GM18867 (cell line): Measurements from ENCODE around the gene CCL25.
A peak's percentile ranks its signal among the peaks of the same experiment; 100 is the strongest.

Experiments
- ATAC-seq: cut with Tn5 transposase; IDR thresholded peaks from one replicate; pipeline ENCODE4 v1.9.1; 2021; ENCODE audit warnings: mild to moderate bottlenecking, moderate library complexity; ENCODE audit not compliant: unreplicated experiment

Gene CCL25

DNA sequence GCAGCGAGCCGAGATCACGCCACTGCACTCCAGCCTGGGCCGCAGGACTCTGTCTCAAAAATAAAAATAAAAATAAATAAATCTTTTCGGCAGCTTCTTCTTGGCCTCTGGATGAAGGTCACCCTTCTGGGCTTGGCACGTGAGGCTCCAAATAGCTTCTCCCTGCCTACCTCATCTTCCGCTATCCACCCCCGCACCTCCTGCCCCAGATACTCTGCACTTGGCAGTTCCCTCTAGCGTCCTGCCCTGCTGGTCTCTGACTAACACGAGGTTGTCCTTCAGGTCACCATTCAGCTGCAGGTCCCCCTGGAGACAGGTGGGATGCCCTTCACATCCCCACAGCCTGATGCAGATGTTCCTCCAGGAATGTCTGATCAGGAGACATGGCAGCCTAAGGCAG lies 8.5 kb upstream of the CCL25 start:
- no peak for ATAC-seq

DNA sequence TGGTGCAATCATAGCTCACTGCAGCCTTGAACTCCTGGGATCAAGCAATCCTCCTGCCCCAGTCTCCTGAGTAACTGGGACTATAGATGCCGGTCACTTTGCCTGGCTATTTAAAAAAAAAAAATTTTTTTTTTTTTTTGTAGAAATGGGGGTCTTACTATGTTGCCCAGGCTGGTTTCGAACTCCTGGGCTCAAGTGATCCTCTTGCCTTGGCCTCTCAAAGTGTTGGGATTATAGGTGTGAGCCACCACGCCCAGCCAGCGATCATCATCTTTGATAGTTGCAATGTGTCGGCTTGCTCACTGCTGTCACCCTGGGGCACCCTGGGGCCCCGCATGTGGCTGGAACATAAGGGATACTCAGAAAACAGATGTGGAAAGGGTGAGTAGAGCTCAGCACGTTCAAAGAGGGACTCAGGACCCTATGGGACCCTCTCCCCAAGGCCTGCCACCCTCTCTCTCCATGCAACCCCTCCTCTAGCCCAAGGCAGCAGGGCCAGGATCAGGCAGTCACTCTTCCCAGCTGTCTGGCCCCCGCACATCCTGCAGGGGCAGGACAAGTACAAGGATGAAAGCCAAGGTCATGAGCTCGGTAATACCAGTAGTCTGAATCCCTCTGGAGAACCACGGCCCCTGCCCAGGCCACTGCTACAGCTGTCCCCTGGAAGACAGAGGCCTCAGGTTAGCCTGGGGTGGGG lies 6.5 kb upstream of the CCL25 start:
- no peak for ATAC-seq

DNA sequence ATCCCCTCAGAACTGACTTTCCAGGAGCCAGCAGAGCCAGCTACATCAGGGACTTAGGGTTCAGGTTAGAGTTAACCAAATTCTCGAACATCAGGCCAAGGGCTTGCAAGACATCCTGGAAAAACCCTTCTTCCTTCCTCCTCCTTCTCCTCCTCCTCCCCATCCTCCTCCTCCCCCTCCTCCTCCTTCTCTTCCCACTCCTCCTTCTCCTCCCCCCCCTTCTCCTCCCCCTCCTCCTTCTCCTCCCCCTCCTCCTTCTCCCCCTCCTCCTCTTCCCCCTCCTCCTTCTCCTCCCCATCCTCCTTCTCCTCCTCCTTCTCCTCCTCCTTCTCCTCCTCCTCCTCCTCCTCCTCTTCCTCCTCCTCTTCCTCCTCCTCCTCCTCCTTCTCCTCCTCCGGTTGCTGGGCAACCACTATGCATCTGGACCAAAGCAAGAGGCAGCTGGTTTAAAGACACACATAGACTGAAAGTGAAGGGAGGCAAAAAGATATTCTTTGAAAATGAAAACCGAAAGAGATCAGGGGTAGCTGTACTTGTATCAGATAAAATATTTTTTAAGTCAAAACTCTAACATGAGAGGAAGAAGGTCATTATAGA lies 5.9 kb upstream of the CCL25 start:
- ATAC-seq = peak; percentile 39

DNA sequence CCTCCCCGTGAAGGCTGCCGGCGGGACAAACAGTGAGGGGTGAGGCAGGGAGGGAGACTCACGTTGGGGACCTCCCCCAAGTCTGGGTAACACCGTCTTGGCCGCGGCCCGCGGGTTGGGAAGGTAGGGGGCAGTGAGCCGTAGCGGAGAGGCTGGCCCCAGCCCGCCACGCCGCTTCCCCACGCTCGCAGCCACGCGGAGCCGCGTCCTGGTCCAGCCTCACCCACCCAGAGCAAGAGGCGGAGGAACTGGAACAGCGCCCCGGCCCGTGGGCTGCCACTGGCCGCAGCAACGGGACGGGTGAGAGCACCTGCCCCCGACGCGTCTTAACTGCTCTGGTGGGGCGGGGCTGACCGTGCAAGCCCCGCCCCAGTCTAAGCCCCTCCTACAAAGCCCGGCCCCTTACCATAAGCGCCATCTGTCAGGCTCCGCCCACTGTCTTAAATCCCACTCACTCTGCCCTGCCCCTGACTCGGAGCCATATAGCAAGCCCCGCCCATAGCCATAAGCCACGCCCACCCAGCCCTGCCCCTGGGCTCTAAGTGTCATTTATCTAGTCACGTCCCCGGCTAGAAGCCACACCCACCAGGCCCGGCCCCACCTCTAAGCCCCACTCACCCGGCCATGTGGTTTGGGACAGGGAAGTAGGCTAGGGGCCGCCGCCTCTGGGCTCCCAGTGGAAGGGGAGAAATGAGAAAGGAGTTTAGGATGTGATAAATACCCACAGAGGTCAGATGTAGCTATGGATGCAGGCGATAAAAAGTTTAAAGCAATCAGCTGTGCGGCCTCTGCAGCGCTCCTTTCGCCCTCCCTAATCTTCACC lies 2.1 kb upstream of the CCL25 start:
- ATAC-seq = peak; percentile 82

DNA sequence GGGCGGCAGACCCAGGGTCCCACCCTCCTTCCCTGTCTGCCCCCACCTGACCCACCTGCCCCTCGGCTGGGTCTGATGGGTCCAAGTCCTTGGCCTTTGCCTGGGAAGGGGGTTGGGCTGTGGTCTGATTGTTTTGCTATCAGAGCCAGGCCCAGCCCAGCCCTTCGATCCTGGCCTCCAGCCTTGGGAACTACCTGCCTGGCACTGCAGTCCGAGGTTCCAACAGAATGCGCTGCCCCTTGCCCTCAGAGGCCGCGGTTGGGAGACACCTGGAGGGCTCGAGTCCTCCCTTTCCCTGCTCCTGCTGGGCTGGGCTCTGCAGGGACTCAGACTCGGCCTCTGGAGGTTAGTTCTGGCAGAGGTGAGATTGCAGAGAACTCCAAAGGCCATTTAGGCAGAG lies 1.6 kb downstream of the CCL25 start:
- no peak for ATAC-seq

DNA sequence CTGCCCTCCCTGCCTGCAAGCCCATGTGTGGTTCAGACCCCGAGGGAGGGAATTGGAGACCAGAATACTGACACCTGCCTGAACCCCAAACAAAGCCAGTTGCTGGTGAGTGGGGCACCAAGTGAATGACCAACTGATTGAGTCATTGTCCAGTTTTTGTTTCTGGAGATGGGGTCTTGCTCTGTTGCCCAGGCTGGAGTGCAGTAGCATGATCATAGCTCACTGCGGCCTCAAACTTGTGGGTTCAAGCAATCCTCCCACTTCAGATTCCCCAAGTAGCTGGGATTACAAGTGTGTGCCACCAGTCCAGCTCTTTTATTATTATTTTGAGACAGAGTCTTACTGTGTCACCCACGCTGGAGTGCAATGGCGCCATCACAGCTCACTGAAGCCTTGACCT lies 4.0 kb downstream of the CCL25 start:
- no peak for ATAC-seq

DNA sequence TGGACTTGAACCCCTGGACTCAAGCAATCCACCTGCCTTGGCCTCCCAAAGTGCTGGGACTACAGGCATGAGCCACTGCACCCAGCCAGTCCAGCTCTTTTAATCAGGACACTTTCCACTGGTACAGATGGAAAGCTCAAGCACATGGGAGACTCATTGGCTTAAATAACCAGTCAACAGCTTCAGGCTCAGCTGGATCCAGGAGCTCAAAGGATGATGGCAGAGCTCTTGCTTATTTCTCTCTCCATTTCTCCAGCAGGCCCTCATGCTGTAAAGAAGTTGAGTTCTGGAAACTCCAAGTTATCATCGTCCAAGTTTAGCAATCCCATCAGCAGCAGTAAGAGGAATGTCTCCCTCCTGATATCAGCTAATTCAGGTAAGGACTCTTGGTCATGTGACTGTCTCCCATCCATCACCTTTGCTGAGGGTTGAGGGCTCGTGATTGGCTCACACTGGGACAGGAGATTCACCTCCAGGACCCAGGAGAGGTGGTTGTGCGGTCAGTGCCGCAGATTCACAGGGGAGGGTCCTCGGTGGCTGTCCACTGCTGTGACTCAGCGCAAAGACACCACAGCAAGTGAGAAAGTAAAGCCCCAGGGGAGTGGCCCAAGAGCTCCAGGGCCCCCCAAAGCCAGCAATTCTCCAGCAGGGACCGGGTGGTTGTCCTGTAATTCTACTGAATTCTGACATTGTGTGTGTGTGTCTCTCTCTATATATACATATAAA lies 5.1 kb downstream of the CCL25 start:
- ATAC-seq = no peak

DNA sequence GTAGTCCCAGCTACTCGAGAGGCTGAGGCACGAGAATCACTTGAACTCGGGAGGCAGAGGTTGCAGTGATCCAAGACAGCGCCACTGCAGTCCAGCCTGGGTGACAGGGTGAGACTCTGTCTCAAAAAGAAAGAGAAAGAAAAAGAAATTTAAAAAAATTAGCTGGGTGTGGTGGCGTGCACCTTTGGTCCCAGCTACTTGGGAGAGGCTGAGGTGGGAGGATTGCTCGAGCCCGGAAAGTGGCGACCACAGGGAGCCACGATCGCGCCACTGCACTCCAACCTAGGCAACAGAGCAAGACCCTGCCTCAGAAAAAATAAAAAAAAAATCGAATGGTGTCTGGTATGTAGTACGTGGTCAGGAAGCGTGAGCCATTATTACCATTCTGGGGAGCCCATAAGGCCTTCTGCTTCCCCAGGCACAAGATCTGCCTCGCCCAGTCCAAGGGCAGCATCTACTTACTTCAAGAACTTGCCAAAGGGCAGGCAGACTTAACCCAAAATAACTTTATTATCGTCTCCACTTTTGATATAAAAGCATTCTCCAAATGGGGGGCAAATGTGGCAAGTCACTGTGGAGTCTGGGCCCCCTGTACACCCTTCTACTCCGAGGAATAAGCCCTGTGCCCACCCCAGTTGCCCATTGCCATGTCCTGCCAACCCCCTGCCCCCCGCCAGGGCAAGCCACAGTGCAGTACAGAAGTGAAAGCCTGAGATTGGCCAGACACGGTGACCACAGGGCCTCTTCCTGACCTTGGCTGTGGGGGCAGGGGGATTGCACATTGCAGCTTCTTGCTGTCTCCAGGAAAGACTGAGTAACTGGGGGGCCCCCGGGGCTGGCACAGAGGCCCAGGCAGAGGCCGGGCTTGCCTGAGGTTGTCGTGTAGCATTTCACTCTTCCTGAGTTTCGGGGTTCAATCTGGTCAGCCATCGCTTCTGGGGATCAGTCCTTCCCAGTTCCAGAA lies 12.6 kb downstream of the CCL25 start:
- no peak for ATAC-seq

DNA sequence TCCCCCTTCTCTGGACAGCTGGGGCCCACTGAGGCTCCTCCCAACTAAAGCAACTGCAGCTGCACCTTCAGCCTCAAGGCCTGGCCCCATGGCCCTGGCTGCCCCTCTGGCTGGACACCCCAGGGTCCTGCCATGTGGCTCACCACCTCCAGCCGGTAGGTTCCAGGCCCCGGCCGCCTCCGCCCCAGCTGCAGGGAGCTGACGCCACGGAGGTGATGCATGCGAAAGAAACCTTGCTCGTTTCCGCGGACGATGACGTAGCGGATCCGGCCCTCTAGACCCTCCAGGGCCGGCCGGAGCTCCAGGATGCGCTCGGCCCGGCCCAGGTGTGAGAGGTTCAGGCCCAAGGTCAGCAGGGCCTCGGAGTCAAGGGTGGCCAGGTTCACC lies 13.3 kb downstream of the CCL25 start:
- no peak for ATAC-seq

DNA sequence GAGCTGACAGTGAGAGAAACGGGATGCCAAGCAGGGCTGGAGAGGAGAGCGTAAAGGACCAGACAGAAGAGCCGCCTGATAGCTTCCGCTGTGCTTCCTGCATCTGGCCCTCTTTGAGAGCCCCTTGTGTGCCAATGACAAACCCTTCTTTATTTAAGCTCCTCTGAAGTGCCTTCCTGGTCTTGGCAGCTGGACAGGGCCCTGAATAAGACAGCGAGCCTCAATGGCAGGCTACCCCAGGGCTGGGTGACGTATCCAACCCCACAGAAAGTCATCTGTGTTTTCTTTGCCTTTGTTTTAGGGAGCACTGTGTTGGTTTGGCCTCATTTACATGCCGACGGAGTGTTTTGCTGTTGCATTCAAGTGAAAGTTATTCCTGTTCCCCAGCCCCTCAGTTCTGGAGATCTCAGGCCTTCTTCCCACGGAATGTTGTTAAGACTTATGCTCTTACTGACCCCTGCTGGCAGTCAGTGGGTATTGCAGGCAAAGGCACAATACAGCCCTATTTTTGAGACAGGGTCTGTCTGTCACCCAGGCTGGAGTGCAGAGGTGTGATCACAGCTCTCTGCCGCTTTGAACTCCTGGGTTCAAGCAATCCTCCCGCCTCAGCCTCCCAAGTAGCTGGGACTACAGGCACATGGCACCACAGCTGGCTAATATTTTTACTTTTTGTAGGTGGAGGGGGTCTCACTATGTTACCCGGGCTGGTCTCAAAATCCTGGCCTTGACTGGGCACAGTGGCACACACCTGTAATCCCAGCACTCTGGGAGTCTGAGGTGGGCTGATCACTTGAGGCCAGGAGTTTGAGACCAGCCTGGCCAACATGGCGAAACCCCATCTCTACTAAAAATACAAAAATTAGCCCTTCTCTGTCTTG lies 16.8 kb downstream of the CCL25 start:
- ATAC-seq = no peak

DNA sequence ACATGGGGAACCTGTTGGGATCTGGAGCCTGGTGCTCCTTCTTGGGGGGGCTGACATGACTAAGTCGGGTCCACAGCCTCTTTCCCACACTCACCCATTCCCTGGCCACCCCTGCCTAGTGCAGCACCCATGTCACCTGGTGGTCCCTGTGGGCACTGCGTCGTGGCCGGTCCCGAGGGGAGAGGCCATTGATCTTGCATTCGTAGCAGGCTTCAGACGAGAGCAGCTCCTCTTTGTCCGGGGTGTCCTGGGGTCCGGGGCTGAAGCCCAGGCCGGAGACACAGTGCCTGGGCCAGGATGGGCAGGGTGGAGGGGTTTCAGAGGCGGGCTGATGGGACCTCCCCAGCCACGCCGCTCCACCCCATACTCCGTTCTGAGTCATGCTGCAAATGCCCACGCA lies 19.4 kb downstream of the CCL25 start:
- no peak for ATAC-seq

DNA sequence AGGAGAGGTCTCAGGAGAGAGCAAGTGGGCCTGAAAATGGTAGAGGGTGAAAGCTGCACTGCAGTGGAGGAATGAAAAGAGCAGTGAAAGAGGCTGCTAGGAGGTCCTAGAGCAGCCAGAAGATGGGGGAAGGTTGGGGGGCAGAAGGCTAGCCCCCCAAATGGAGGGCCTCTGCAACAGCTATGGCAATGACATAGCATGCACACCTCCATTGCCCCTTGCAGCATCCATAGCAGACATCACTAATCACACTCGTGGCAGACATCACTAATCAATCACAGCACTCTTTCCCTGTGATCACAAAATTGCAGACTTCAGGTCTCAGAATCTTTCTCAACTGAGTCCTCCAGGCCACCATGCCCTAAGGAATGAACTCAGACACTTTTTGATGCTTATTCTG lies 21.9 kb downstream of the CCL25 start:
- ATAC-seq = no peak

DNA sequence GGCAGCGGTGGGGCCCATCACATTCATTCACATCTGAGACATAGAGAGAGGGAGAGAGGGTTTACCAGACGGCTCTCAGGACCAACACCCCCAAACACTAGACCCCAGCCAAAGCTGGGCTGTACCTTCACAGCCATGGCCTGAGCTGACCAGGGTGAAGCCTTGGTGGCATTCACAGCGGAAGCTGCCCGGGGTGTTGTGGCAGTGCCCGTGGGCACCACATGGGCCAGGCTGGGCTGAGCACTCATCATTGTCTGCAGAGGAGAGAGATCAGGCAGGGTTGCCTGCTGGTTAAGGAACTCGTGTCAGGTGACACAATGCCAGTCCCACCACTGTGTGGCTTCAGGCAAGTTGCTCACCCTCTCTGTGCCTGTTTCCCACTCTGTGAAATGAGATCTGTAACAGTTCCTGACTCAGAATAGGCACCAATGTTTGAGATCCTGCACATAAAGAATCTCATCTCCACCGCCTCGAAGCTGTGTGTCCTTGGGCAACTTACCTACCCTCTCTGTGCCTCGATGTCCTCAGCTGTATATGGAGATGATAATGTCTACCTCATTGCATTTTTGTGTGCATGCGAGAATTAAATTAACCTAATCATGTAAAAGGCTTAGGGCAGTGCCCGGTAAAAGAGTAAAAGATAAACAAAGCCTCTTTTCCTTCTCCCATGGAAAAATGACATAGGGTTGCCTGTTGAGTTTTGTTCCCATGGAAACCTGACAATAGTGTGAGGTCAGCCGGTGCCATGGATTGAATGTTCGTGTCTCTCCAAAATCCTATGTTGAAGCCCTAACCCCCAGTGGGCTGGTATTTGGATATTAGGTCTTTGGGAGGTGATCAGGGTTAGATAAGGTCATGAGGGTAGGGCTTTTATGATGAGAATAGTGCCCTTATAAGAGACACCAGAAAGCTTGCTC lies 22.9 kb downstream of the CCL25 start:
- ATAC-seq = no peak

DNA sequence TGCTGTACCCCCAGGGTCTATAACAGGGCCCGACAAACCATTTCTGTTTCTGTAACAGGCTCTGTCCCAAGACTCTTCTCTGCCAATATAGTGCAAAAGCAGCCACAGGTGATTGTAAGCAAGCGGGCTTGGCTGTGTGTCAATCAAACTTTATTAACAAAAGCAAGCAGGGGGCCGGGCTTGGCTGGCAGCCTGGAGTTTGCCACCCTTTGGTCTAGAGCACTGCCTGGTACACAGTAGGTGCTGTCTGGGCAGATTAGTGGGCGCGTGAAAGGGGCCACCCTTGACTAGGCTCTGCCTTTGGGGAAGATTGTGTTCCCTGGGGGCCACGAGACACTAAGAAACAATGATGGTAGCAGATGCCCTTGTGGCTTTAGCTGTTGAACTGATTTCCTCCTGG lies 27.4 kb downstream of the CCL25 start:
- ATAC-seq = no peak

DNA sequence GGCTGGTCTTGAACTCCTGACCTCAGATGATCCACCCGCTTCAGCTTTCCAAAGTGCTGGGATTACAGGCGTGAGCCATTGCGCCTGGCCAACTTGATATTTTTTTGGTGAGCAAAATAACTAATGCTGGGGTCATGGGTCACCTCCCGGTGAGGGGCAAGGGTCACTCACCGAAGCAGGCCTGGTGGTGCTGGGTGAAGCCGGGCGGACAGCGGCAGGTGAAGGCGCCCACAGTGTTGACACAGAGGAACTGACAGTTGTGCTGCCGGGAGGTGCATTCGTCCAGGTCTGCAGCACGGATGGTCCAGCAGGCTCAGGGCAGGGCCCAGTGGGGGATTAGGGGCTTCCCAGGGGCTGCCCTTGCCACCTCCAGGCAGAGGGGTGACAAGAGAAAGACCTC lies 28.3 kb downstream of the CCL25 start:
- no peak for ATAC-seq

DNA sequence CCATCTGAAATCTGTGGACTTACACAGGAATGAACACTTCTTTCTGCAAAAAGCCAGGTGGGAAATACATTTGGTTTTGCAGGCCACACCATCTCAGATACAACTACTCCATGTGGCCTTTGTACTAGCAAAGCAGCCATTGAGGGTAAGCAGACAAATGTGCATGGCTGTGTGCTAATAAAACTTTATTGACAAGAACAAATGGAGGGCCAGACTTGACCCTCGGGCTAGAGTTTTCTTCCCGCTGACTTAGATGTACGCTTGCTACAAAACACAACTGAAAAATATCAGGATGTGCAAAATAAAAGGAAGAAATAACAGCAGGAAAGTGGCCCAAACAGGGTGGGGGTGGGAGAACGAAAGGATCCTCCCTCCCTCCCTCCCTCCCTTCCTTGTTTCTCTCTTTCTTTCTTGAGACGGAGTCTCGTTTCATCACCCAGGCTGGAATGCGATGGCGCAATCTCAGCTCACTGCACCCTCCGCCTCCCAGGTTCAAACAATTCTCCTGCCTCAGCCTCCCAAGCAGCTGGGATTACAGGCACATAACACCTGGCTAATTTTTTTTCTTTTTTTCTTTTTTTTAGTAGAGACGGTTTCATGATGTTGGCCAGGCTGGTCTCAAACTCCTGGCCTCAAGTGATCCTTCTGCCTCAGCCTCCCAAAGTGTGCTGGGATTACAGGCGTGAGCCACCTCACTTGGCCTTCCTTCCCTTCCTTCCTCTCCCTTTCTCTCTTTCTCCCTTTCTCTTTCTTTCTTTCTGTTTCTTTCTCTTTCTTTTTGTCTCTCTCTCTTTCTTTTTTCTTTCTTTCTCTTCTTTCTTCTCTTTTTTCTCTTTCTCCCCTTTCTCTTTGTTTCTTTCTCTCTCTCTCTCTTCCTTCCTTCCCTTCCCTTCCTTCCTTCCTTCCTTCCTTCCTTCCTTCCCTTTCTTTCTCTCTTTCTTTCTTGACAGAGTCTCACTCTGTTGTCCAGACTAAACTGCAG lies 29.3 kb downstream of the CCL25 start:
- no peak for ATAC-seq

DNA sequence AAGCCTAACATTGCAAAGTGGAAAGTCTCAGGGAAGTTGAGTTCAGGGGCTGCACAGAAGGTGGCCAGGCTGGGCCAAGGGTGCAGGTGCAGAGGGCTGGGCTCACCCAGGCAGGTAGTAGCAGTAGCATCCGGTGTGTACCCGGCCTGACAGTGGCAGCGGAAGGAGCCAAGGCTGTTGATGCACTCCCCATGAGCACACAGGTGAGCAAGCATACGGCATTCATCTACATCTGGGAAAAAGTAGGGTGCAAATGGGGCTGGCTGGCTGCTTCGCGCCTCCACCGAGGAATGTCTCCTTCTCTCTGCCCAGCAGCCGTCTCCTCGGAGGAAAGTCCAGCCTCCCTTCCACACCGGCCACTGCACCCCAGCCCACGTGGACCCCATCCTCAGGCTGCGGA lies 30.6 kb downstream of the CCL25 start:
- no peak for ATAC-seq
